Sigmoid colon (tissue), 7 donors: ENCODE measurements around the gene TMSB10. TPM values are rescaled to one million over a fixed set of nuclear protein-coding genes. Genes with fewer than 3 reads are reported as not detected.

Source experiments
- DNase-seq: peaks from one replicate; pipeline ENCODE4 v3.0.0-alpha.2; 2019
- H3K27ac ChIP-seq, 4 donors: fragments of 200-600 bp; sonication (generic); one replicate each; pipeline ENCODE4 v1.5.1; 2016 to 2019; ENCODE audit warnings: mild to moderate bottlenecking in 1 of 4
- H3K27me3 ChIP-seq, 3 donors: fragments of 200-600 bp; sonication (generic); one replicate each; pipeline ENCODE4 v1.5.1; 2019; ENCODE audit warnings: mild to moderate bottlenecking in 1 of 3
- H3K36me3 ChIP-seq, 4 donors: fragments of 200-600 bp; sonication (generic); one replicate each; pipeline ENCODE4 v1.5.1; 2016 to 2019
- H3K4me1 ChIP-seq, 4 donors: fragments of 200-600 bp; sonication (generic); one replicate each; pipeline ENCODE4 v1.5.1; 2017 to 2019
- H3K4me3 ChIP-seq, 4 donors: fragments of 200-600 bp; sonication (generic); one replicate each; pipeline ENCODE4 v1.5.1; 2017 to 2019; ENCODE audit warnings: mild to moderate bottlenecking in 2 of 4, moderate library complexity in 1 of 4
- H3K9me3 ChIP-seq, 4 donors: fragments of 200-600 bp in 3 of 4; sonication (generic) in 3 of 4; one replicate each; pipeline versions ENCODE4 v1.5.1 to v1.6.1; 2013 to 2019
- CTCF ChIP-seq, 4 experiments: fragments of 450-650 bp in 3 of 4; fragments of 200-600 bp in 1 of 4; IDR thresholded peaks; one replicate each; pipeline ENCODE4 v1.5.1; 2016 to 2019; ENCODE audit warnings: antibody characterized with exemption in 4 of 4, mild to moderate bottlenecking in 3 of 4, moderate library complexity in 2 of 4
- EP300 ChIP-seq, 4 donors: sonication (generic); formaldehyde crosslinking; IDR thresholded peaks; one replicate each; pipeline ENCODE4 v1.6.1; 2017; ENCODE audit warnings: antibody characterized with exemption in 4 of 4
- POLR2A ChIP-seq, 2 donors: fragments of 450-650 bp; IDR thresholded peaks; one replicate each; pipeline ENCODE4 v1.6.1; 2016; ENCODE audit warnings: antibody characterized with exemption in 2 of 2, mild to moderate bottlenecking in 2 of 2, moderate library complexity in 2 of 2
- POLR2AphosphoS5 ChIP-seq, 4 donors: sonication (generic); formaldehyde crosslinking; IDR thresholded peaks; one replicate each; pipeline ENCODE4 v1.6.1; 2017; ENCODE audit warnings: antibody characterized with exemption in 4 of 4
- WGBS, 2 donors: extraction: QIAGEN DNeasy Blood & Tissue Kit; methylation state at CpG; one replicate each; pipeline ENCODE4 v1.1.7; 2013; 5-methylcytosine and 5-hydroxymethylcytosine counted together
- intact Hi-C: fragments of 100-400 bp; cut with DNase I; formaldehyde crosslinking; loops from one replicate; pipeline ENCODE4 v1.15.1; 2023
- polyA plus RNA-seq, 3 donors: library from polyadenylated mRNA; stranded (reverse); fragments of 200-250 nt; gene quantifications; one replicate each; pipeline ENCODE4 v1.2.3, GENCODE V29; 2013
- total RNA-seq, 4 donors: library from RNA; depleted of rRNA; stranded (reverse); fragments of >200 nt; gene quantifications; one replicate each; pipeline ENCODE4 v1.1.0, GENCODE V29; 2016
- donor health status: healthy with polysubstance abuse.
- donor health status: Bipolar disorder and iron deficiency.
- donor health status: healthy.

Gene TMSB10
- total and polyA plus RNA-seq, 7 donors: 1,887 to 4,314 (median 2,459) TPM

- Histone ChIP-seq H3K36me3 (no peaks in the 10 kb centered on the region), H3K4me1 (peaks cover 0 to 15% (median 10%) of the 10 kb centered on the region in 4 donors), H3K4me3 (no peak overlapping the region), H3K27me3 (no peaks in the 10 kb centered on the region), H3K27ac (no peak overlapping the region), H3K9me3 (no peaks in the 10 kb centered on the region)
- intact Hi-C loops: no loop called here
- TF ChIP-seq EP300 (IDR thresholded peaks at IDR 0.05) (no peak), CTCF (IDR thresholded peaks at IDR 0.05) (no peak), POLR2A (IDR thresholded peaks at IDR 0.05) (no peak), POLR2AphosphoS5 (IDR thresholded peaks at IDR 0.05) (no peak)
- DNase-seq: peak; percentile 63
- 62 to 76% methylated on average over 6 of the region's 6 CpGs for WGBS, 2 donors
Measured at GRCh38 chr2:84894131-84894586, 11.3 kb upstream of the TMSB10 start.

GRCh38 chr2:84894758-84895520, 10.5 kb upstream of the TMSB10 start:
- Histone ChIP-seq H3K27ac (no peak overlapping the region), H3K4me3 (no peak overlapping the region), H3K27me3 (no peaks in the 10 kb centered on the region), H3K36me3 (no peaks in the 10 kb centered on the region), H3K4me1 (peaks cover 0 to 15% (median 9%) of the 10 kb centered on the region in 4 donors), H3K9me3 (no peaks in the 10 kb centered on the region)
- intact Hi-C loops: no loop called here
- WGBS, 2 donors: 48 to 82% methylated on average over 7 of the region's 7 CpGs
- peak; percentile 59 for DNase-seq
- no peak for TF ChIP-seq CTCF (IDR thresholded peaks at IDR 0.05)
- no peak for TF ChIP-seq EP300 (IDR thresholded peaks at IDR 0.05)
- no peak for TF ChIP-seq POLR2A (IDR thresholded peaks at IDR 0.05)
- no peak for TF ChIP-seq POLR2AphosphoS5 (IDR thresholded peaks at IDR 0.05)

GRCh38 chr2:84896567-84896966, 8.9 kb upstream of the TMSB10 start:
- WGBS, 2 donors: 83 to 90% methylated on average over 2 of the region's 2 CpGs

GRCh38 chr2:84897773-84898172, 7.7 kb upstream of the TMSB10 start:
- intact Hi-C loops: no loop called here
- Histone ChIP-seq H3K27me3 (no peaks in the 10 kb centered on the region), H3K27ac (peak overlapping the region; percentile 48 to 65 (median 54)), H3K4me1 (peaks cover 0 to 15% (median 9%) of the 10 kb centered on the region in 4 donors), H3K9me3 (no peaks in the 10 kb centered on the region), H3K4me3 (no peak overlapping the region), H3K36me3 (no peaks in the 10 kb centered on the region)
- 62 to 75% methylated on average over 1 of the region's 1 CpG for WGBS, 2 donors
- TF ChIP-seq POLR2AphosphoS5 (IDR thresholded peaks at IDR 0.05) (no peak), EP300 (IDR thresholded peaks at IDR 0.05) (no peak), CTCF (IDR thresholded peaks at IDR 0.05) (no peak), POLR2A (IDR thresholded peaks at IDR 0.05) (no peak)
- no peak for DNase-seq

More at GRCh38 chr2:84896567-84896966, 8.9 kb upstream of the TMSB10 start:
- no peak for TF ChIP-seq EP300 (IDR thresholded peaks at IDR 0.05)
- TF ChIP-seq POLR2AphosphoS5 (IDR thresholded peaks at IDR 0.05): no peak
- no peak for TF ChIP-seq CTCF (IDR thresholded peaks at IDR 0.05)
- TF ChIP-seq POLR2A (IDR thresholded peaks at IDR 0.05): no peak
- no peak overlapping the region for H3K27ac ChIP-seq
- H3K9me3 ChIP-seq: no peaks in the 10 kb centered on the region
- no peak overlapping the region for H3K4me3 ChIP-seq
- peak; percentile 18 for DNase-seq
- H3K4me1 ChIP-seq: peaks cover 0 to 15% (median 9%) of the 10 kb centered on the region in 4 donors
- no peaks in the 10 kb centered on the region for H3K36me3 ChIP-seq
- H3K27me3 ChIP-seq: no peaks in the 10 kb centered on the region
- intact Hi-C loops: no loop called here
